A549 (cell line): Measurements from ENCODE around the gene DOCK1. TPM values are rescaled to one million over a fixed set of nuclear protein-coding genes. Genes with fewer than 3 reads are reported as not detected.

ENCODE experiments used
- ATAC-seq, 2 experiments: fragments of 200-7000 bp in 1 of 2; fragments of >200 bp in 1 of 2; cut with Nextera tagmentation in 1 of 2; cut with Tn5 transposase in 1 of 2; 3 replicates each; pipeline versions ENCODE4 v1.8.0 to v1.9.1; 2018 to 2020; ENCODE audit warnings: mild to moderate bottlenecking in 1 of 2, moderate library complexity in 1 of 2
- CTCF ChIA-PET: fragments of 300-600 bp; sonication (Branson Sonifier 250); formaldehyde crosslinking; extraction: SDS; loops from one replicate; lab custom pipeline; 2021; ENCODE audit warnings: antibody characterized with exemption, inconsistent platforms; lab: Yijun Ruan, JAX
- POLR2A ChIA-PET: fragments of 350-600 bp; formaldehyde crosslinking; extraction: SDS; loops from one replicate; lab custom pipeline; 2021; ENCODE audit warnings: antibody characterized with exemption, inconsistent platforms; lab: Yijun Ruan, JAX
- DNase-seq, 2 experiments: peaks; one replicate each; pipeline versions ENCODE4 v3.0.0 to v3.0.0-alpha.2; 2011 to 2016; ENCODE audit warnings: low read depth in 1 of 2, low spot score in 1 of 2
- FAIRE-seq: peaks from 2 replicates; lab custom pipeline; 2011; peaks lifted over from hg19 to GRCh38; lab: Jason Lieb, UNC
- H3K27ac ChIP-seq, 2 experiments: fragments of >200 bp; sonication (Bioruptor Twin); formaldehyde crosslinking; 3 replicates each; pipeline ENCODE4 v1.5.1; 2016 to 2017
- H3K4me1 ChIP-seq: fragments of >200 bp; sonication (Bioruptor Twin); formaldehyde crosslinking; 3 replicates; pipeline ENCODE4 v1.6.1; 2016
- H3K4me2 ChIP-seq: fragments of >200 bp; sonication (Bioruptor Twin); formaldehyde crosslinking; 3 replicates; pipeline ENCODE4 v1.6.1; 2016
- H3K4me3 ChIP-seq: fragments of >200 bp; sonication (Bioruptor Twin); formaldehyde crosslinking; 3 replicates; pipeline ENCODE4 v1.5.1; 2016
- H3K9me3 ChIP-seq: fragments of >200 bp; sonication (Bioruptor Twin); formaldehyde crosslinking; 3 replicates; pipeline ENCODE4 v1.6.1; 2016
- BCL3 ChIP-seq: fragments of >200 bp; sonication (Bioruptor Twin); formaldehyde crosslinking; IDR thresholded peaks from 3 replicates; pipeline ENCODE4 v1.6.1; 2016
- CEBPB ChIP-seq, 2 experiments: fragments of >200 bp in 1 of 2; sonication (Bioruptor Twin) in 1 of 2; formaldehyde crosslinking in 1 of 2; IDR thresholded peaks; 2 replicates each; pipeline ENCODE4 v1.6.1; 2012 to 2016
- CHD2 ChIP-seq: fragments of 150-350 bp; IDR thresholded peaks from 2 replicates; pipeline ENCODE4 v1.6.1; 2014; ENCODE audit warnings: low read length; ENCODE audit not compliant: partially characterized antibody
- CHD4 ChIP-seq: fragments of 200-600 bp; sonication (generic); IDR thresholded peaks from 2 replicates; pipeline ENCODE4 v1.6.1; 2016; ENCODE audit warnings: antibody characterized with exemption, mild to moderate bottlenecking, borderline replicate concordance
- ELK1 ChIP-seq: fragments of 150-350 bp; IDR thresholded peaks from 2 replicates; pipeline ENCODE4 v1.6.1; 2014; ENCODE audit warnings: low read depth, mild to moderate bottlenecking, low read length
- ESRRA ChIP-seq: fragments of 150-350 bp; IDR thresholded peaks from 2 replicates; pipeline ENCODE4 v1.6.1; 2014; ENCODE audit warnings: mild to moderate bottlenecking, low read length, borderline replicate concordance
- HDAC2 ChIP-seq: fragments of 200-600 bp; sonication (generic); IDR thresholded peaks from 2 replicates; pipeline ENCODE4 v1.6.1; 2016
- HES2 ChIP-seq: fragments of >200 bp; sonication (Bioruptor Twin); formaldehyde crosslinking; IDR thresholded peaks from 2 replicates; pipeline ENCODE4 v1.6.1; 2016
- HMGXB4 ChIP-seq: fragments of 250-450 bp; sonication (Bioruptor Pico); IDR thresholded peaks from 2 replicates; pipeline ENCODE4 v1.5.0; 2021; ENCODE audit warnings: mild to moderate bottlenecking, moderate library complexity, borderline replicate concordance
- JUNB ChIP-seq: fragments of >200 bp; sonication (Bioruptor Twin); formaldehyde crosslinking; IDR thresholded peaks from 2 replicates; pipeline ENCODE4 v1.6.1; 2016
- KDM1A ChIP-seq: fragments of 200-600 bp; sonication (generic); IDR thresholded peaks from 2 replicates; pipeline ENCODE4 v1.6.1; 2016; ENCODE audit warnings: low read depth, mild to moderate bottlenecking
- MAFK ChIP-seq: fragments of 450-650 bp; IDR thresholded peaks from 2 replicates; pipeline ENCODE4 v1.6.1; 2014; ENCODE audit not compliant: partially characterized antibody
- MAZ ChIP-seq: fragments of 150-350 bp; IDR thresholded peaks from 2 replicates; pipeline ENCODE4 v1.6.1; 2014; ENCODE audit warnings: antibody characterized with exemption, low read depth, low read length, borderline replicate concordance
- MYC ChIP-seq: IDR thresholded peaks from 2 replicates; pipeline ENCODE4 v1.6.1; 2012; ENCODE audit warnings: mild to moderate bottlenecking, inconsistent platforms, low read length, improper control_type of control experiment, borderline replicate concordance
- NFE2L2 ChIP-seq: fragments of 150-350 bp; conservative IDR thresholded peaks from 2 replicates; pipeline ENCODE4 v1.6.1; 2014; ENCODE audit warnings: low read length
- NPAS2 ChIP-seq: fragments of 250-450 bp; sonication (Bioruptor Pico); IDR thresholded peaks from 2 replicates; pipeline ENCODE4 v1.8.0; 2022; ENCODE audit warnings: mild to moderate bottlenecking, moderate library complexity, borderline replicate concordance
- PHF8 ChIP-seq: fragments of 200-600 bp; sonication (generic); IDR thresholded peaks from 2 replicates; pipeline ENCODE4 v1.6.1; 2016; ENCODE audit warnings: low read depth, mild to moderate bottlenecking, antibody characterized with exemption, moderate library complexity, borderline replicate concordance
- POLR2A ChIP-seq: IDR thresholded peaks from 2 replicates; pipeline ENCODE4 v1.6.1; 2012; ENCODE audit warnings: mild to moderate bottlenecking, low read length
- POLR2AphosphoS2 ChIP-seq: conservative IDR thresholded peaks from 2 replicates; pipeline ENCODE4 v1.6.1; 2012; ENCODE audit warnings: low read length, improper control_type of control experiment, inconsistent platforms
- RAD21 ChIP-seq, 2 experiments: fragments of >200 bp in 1 of 2; sonication (Bioruptor Twin) in 1 of 2; formaldehyde crosslinking in 1 of 2; IDR thresholded peaks in 1 of 2; conservative IDR thresholded peaks in 1 of 2; 2 replicates in 1 of 2; 3 replicates in 1 of 2; pipeline ENCODE4 v1.6.1; 2012 to 2018; ENCODE audit warnings: inconsistent platforms in 1 of 2
- REST ChIP-seq: fragments of 200-600 bp; sonication (generic); IDR thresholded peaks from 2 replicates; pipeline ENCODE4 v1.6.1; 2016; ENCODE audit warnings: antibody characterized with exemption, mild to moderate bottlenecking, moderate library complexity
- SMC3 ChIP-seq: fragments of >200 bp; sonication (Bioruptor Twin); formaldehyde crosslinking; IDR thresholded peaks from 3 replicates; pipeline ENCODE4 v1.6.1; 2018; ENCODE audit warnings: inconsistent platforms
- SREBF2 ChIP-seq: fragments of 450-650 bp; IDR thresholded peaks from 2 replicates; pipeline ENCODE4 v1.6.1; 2014; ENCODE audit warnings: mild to moderate bottlenecking, moderate library complexity
- TP53 ChIP-seq: fragments of 250-450 bp; sonication (Bioruptor Pico); IDR thresholded peaks from 2 replicates; pipeline ENCODE4 v1.5.0; 2021; ENCODE audit warnings: mild to moderate bottlenecking, moderate library complexity
- USF2 ChIP-seq: fragments of 450-650 bp; IDR thresholded peaks from 2 replicates; pipeline ENCODE4 v1.6.1; 2014; ENCODE audit warnings: antibody characterized with exemption
- ZC3H11A ChIP-seq: fragments of 450-650 bp; IDR thresholded peaks from 2 replicates; pipeline ENCODE4 v1.6.1; 2014; ENCODE audit warnings: antibody characterized with exemption, mild to moderate bottlenecking
- ZNF302 ChIP-seq: fragments of 250-450 bp; sonication (Bioruptor Pico); IDR thresholded peaks from 2 replicates; pipeline ENCODE4 v1.9.0; 2021; ENCODE audit warnings: inconsistent platforms, mild to moderate bottlenecking, moderate library complexity
- WGBS: methylation state at CpG from one replicate; pipeline ENCODE4 v1.1.6; 2017; ENCODE audit errors: missing lambda C conversion rate; 5-methylcytosine and 5-hydroxymethylcytosine counted together
- polyA plus RNA-seq, 4 experiments: library from polyadenylated mRNA; depleted of rRNA in 3 of 4; stranded (reverse); fragments of >200 nt; fragmentation: RNase III in 1 of 4; extraction: RNeasy Plus Mini Kit Qiagen cat#74134 plus additional on column Dnase treatment in 1 of 4; gene quantifications; 2 replicates in 3 of 4; 3 replicates in 1 of 4; pipeline ENCODE4 v1.2.3, GENCODE V29; 2011 to 2017

Gene DOCK1
- polyA plus RNA-seq, 2 of the 4 experiments (the other 2 are of a cell fraction), result 22.6 to 28.2 TPM

GRCh38 chr10:127306479-127306878, 401.3 kb downstream of the DOCK1 start:
- ATAC-seq, result no peak

GRCh38 chr10:127307338-127307737, 402.1 kb downstream of the DOCK1 start:
- no peak overlapping the region for H3K4me2 ChIP-seq
- whole genome bisulfite sequencing, result 93% methylated on average over 9 of the region's 10 CpGs
- POLR2A ChIA-PET, result no interaction called here
- FAIRE-seq (no peak), DNase-seq (no peak), ATAC-seq (no peak)
- H3K9me3 ChIP-seq, result no peaks in the 10 kb centered on the region
- no peaks in the 10 kb centered on the region for H3K4me1 ChIP-seq
- H3K27ac ChIP-seq, result no peak overlapping the region
- no peak overlapping the region for H3K4me3 ChIP-seq
- TF ChIP-seq ELK1 (no peak), USF2 (no peak), CHD2 (no peak), MAFK (no peak), SMC3 (no peak), BCL3 (no peak), POLR2A (no peak), SREBF2 (no peak), REST (no peak), CEBPB (IDR thresholded peaks at IDR 0.05) (no peak), RAD21 (conservative IDR thresholded peaks at IDR 0.05 in 1 of 2, IDR thresholded peaks at IDR 0.05 in 1 of 2) (no peak)
- CTCF ChIA-PET, result interaction anchor here (0.9 kb wide), 1 partner anchor 17 kb away, joined by 3 read pairs; no protein-coding TSS in a partner anchor

More at GRCh38 chr10:127306479-127306878, 401.3 kb downstream of the DOCK1 start:
- TF ChIP-seq TP53 (CRISPR knock-in tag) (no peak), HDAC2 (no peak), POLR2AphosphoS2 (no peak), SMC3 (no peak), MAZ (no peak), PHF8 (no peak), ESRRA (no peak), ZC3H11A (no peak), CHD4 (no peak), ZNF302 (CRISPR knock-in tag) (no peak), CEBPB (IDR thresholded peaks at IDR 0.05) (no peak), KDM1A (no peak), NFE2L2 (no peak), HES2 (no peak), NPAS2 (CRISPR knock-in tag) (no peak), MYC (no peak), HMGXB4 (no peak), JUNB (no peak), MAFK (no peak), ELK1 (no peak)
- FAIRE-seq, result no peak
- DNase-seq, result no peak
- H3K4me3 ChIP-seq, result no peak overlapping the region
- ChIA-PET POLR2A (no interaction called here), CTCF (interaction anchor here (0.7 kb wide), 1 partner anchor 270 kb away, joined by 3 read pairs; no protein-coding TSS in a partner anchor)
- no peaks in the 10 kb centered on the region for H3K9me3 ChIP-seq
- no peak overlapping the region for H3K4me2 ChIP-seq
- H3K4me1 ChIP-seq, result no peaks in the 10 kb centered on the region
- no peak overlapping the region for H3K27ac ChIP-seq
- WGBS, result 82% methylated on average over 8 of the region's 8 CpGs
